K562 (cell line): ENCODE results near the gene ARHGAP42. TPM values are rescaled to one million over a fixed set of nuclear protein-coding genes. Genes with fewer than 3 reads are reported as not detected.

Experiments
- ATAC-seq: fragments of 200-7000 bp; cut with Tn5 transposase; 3 replicates; pipeline ENCODE4 v1.9.1; 2020; ENCODE audit warnings: moderate library complexity
- BruUV-seq: library from RNA; stranded (reverse); fragments of 400-500 nt; replicated peaks from 2 replicates; lab custom pipeline; 2021; lab: Mats Ljungman, UMichigan
- CTCF ChIA-PET: fragments of 300-600 bp; formaldehyde crosslinking; extraction: SDS; loops from one replicate; lab custom pipeline; 2021; ENCODE audit warnings: low intra/inter-chr PET ratio; lab: Yijun Ruan, JAX
- POLR2A ChIA-PET: fragments of 300-600, 350-650 bp; sonication (Branson Sonifier 250); formaldehyde crosslinking; extraction: SDS; loops from one replicate; lab custom pipeline; 2021; ENCODE audit warnings: antibody characterized with exemption, inconsistent platforms; lab: Yijun Ruan, JAX
- DNase-seq, 4 experiments: peaks; one replicate each; pipeline versions ENCODE4 v3.0.0 to v3.0.0-alpha.2; 2011 to 2018; ENCODE audit warnings: low spot score in 3 of 4, mixed read lengths in 3 of 4; ENCODE audit errors: extremely low read depth in 1 of 4
- FAIRE-seq: peaks from 2 replicates; lab custom pipeline; 2011; peaks lifted over from hg19 to GRCh38; lab: Jason Lieb, UNC
- H2AFZ ChIP-seq: 2 replicates; pipeline ENCODE4 v1.6.0; 2011; ENCODE audit warnings: low read depth, low read length, control low read depth, inconsistent platforms
- H3K27ac ChIP-seq: fragments of 200-600 bp; 3 replicates; pipeline ENCODE4 v1.8.0; 2011; ENCODE audit warnings: low read depth, mild to moderate bottlenecking, control low read depth, inconsistent platforms, low read length, moderate library complexity, mixed read lengths; ENCODE audit errors: extremely low read depth
- H3K27me3 ChIP-seq, 2 experiments: fragments of 300-600 bp in 1 of 2; 2 replicates in 1 of 2; 3 replicates in 1 of 2; pipeline versions ENCODE4 v1.6.0 to v1.8.0; 2011; ENCODE audit warnings: inconsistent platforms in 2 of 2, low read length in 2 of 2, mild to moderate bottlenecking in 1 of 2, mixed read lengths in 1 of 2, moderate library complexity in 1 of 2; ENCODE audit not compliant: control insufficient read depth in 2 of 2, insufficient read depth in 2 of 2
- H3K36me3 ChIP-seq: fragments of 300-600 bp; 3 replicates; pipeline ENCODE4 v1.8.0; 2011; ENCODE audit warnings: mild to moderate bottlenecking, low read length, inconsistent platforms; ENCODE audit not compliant: control insufficient read depth, insufficient read depth
- H3K4me1 ChIP-seq, 2 experiments: fragments of 200-600 bp in 1 of 2; replicated peaks in 1 of 2; 2 replicates in 1 of 2; 3 replicates in 1 of 2; pipeline versions ENCODE4 v1.5.1 to v1.8.0; 2011; ENCODE audit warnings: inconsistent platforms in 2 of 2, low read length in 2 of 2, mild to moderate bottlenecking in 1 of 2, mixed read lengths in 1 of 2, moderate library complexity in 1 of 2; ENCODE audit not compliant: control insufficient read depth in 2 of 2, insufficient read depth in 2 of 2
- H3K4me2 ChIP-seq: 2 replicates; pipeline ENCODE4 v1.6.1; 2011; ENCODE audit warnings: low read length, control low read depth, inconsistent platforms, mixed read lengths; ENCODE audit not compliant: insufficient read depth
- H3K4me3 ChIP-seq: fragments of 200-600 bp; sonication (generic), shearing (Covaris generic); 2 replicates; pipeline ENCODE4 v1.5.1; 2016; ENCODE audit warnings: control low read depth, inconsistent platforms
- H3K79me2 ChIP-seq: fragments of 200-600 bp; 3 replicates; pipeline ENCODE4 v1.8.0; 2011; ENCODE audit warnings: low read length, inconsistent platforms; ENCODE audit not compliant: control insufficient read depth, insufficient read depth
- H3K9ac ChIP-seq, 2 experiments: 2 replicates each; pipeline versions ENCODE4 v1.6.0 to v1.6.1; 2011; ENCODE audit warnings: low read depth in 2 of 2, low read length in 2 of 2, control low read depth in 1 of 2, inconsistent platforms in 1 of 2, mild to moderate bottlenecking in 1 of 2, mixed read lengths in 1 of 2; ENCODE audit not compliant: insufficient read depth in 1 of 2
- H3K9me1 ChIP-seq: one replicate; pipeline ENCODE4 v1.6.0; 2011; ENCODE audit warnings: inconsistent platforms, mild to moderate bottlenecking, low read length, moderate library complexity; ENCODE audit not compliant: control insufficient read depth, insufficient read depth
- H3K9me3 ChIP-seq: replicated peaks from 2 replicates; pipeline ENCODE4 v1.5.1; 2011; ENCODE audit warnings: low read depth, low read length, inconsistent platforms; ENCODE audit not compliant: control insufficient read depth, insufficient read depth
- H4K20me1 ChIP-seq: replicated peaks from 2 replicates; pipeline ENCODE4 v1.6.1; 2011; ENCODE audit warnings: low read length, inconsistent platforms, mixed read lengths; ENCODE audit not compliant: control insufficient read depth, insufficient read depth
- PREB ChIP-seq: sonication (generic); formaldehyde crosslinking; IDR thresholded peaks from 2 replicates; pipeline ENCODE4 v1.8.1; 2023; ENCODE audit warnings: mild to moderate bottlenecking, missing genetic modification reagents
- ZNF561 ChIP-seq: fragments of 450-650 bp; formaldehyde crosslinking; conservative IDR thresholded peaks from 2 replicates; pipeline ENCODE4 v1.4.0; 2020; ENCODE audit warnings: mild to moderate bottlenecking, moderate library complexity
- WGBS: fragments of 100-300 bp; shearing (Covaris generic); methylation state at CpG from one replicate; pipeline ENCODE4 v1.1.6; 2016; ENCODE audit warnings: low coverage, mixed read lengths; ENCODE audit not compliant: insufficient coverage; ENCODE audit errors: missing lambda C conversion rate; 5-methylcytosine and 5-hydroxymethylcytosine counted together
- in situ Hi-C: fragments of 300-500 bp; cut with MboI; formaldehyde crosslinking; loops from 4 replicates; pipeline ENCODE4 v1.15.0; 2018; ENCODE audit warnings: inconsistent platforms, mixed read lengths
- intact Hi-C: fragments of 100-400 bp; cut with micrococcal nuclease; formaldehyde crosslinking; loops from 2 replicates; pipeline ENCODE4 v1.14.2; 2022
- polyA plus RNA-seq, 8 experiments: library from polyadenylated mRNA; depleted of rRNA in 4 of 8; stranded (reverse) in 5 of 8; unstranded in 3 of 8; fragments of >200 nt; fragmentation: Nextera tagmentation in 2 of 8; fragmentation: Illumina TruSeq in 1 of 8; extraction: Ambion mirVana in 2 of 8; extraction: Trizol in 1 of 8; gene quantifications; 2 replicates each; pipeline versions ENCODE4 v1.2.1 to v1.2.3, GENCODE V29; 2011 to 2014; ENCODE audit warnings: inconsistent platforms in 1 of 8, missing spikeins in 1 of 8
- total RNA-seq, 7 experiments: library from RNA; depleted of rRNA in 6 of 7; stranded (reverse); fragments of >200 nt in 6 of 7; fragmentation: Illumina TruSeq in 2 of 7; extraction: Trizol in 2 of 7; gene quantifications; 2 replicates each; pipeline versions ENCODE4 v1.2.1 to v1.2.3, GENCODE V29; 2011 to 2021; ENCODE audit warnings: low replicate concordance in 1 of 7
- TF ChIP-seq, protein P1 (sequence below): IDR thresholded peaks from 3 replicates; pipeline ENCODE4 v1.6.1; 2011; ENCODE audit warnings: borderline replicate concordance, mild to moderate bottlenecking, moderate library complexity; ENCODE audit not compliant: insufficient read length; ENCODE audit errors: extremely low read depth

The ARHGAP42 gene
- total and polyA plus RNA-seq, 9 of the 15 experiments (the other 6 are each of a cell fraction or from before 2014, with no cell fraction given) = 0.95 to 6.1 (median 2.4) TPM

- BruUV-seq = no TSS peak
- Histone ChIP-seq H3K4me3 (no peak overlapping the region), H4K20me1 (no peaks in the 10 kb centered on the region), H3K79me2 (no peaks in the 10 kb centered on the region), H3K27me3 (no peaks in the 10 kb centered on the region), H3K4me2 (no peak overlapping the region), H3K36me3 (no peaks in the 10 kb centered on the region), H3K9me3 (no peaks in the 10 kb centered on the region), H3K9me1 (no peaks in the 10 kb centered on the region), H3K9ac (no peak overlapping the region), H3K4me1 (no peaks in the 10 kb centered on the region), H3K27ac (no peak overlapping the region), H2AFZ (no peak overlapping the region)
- FAIRE-seq (no peak), DNase-seq (no peak), ATAC-seq (no peak)
- no peak for TF ChIP-seq PREB
- TF ChIP-seq, protein P1, sequence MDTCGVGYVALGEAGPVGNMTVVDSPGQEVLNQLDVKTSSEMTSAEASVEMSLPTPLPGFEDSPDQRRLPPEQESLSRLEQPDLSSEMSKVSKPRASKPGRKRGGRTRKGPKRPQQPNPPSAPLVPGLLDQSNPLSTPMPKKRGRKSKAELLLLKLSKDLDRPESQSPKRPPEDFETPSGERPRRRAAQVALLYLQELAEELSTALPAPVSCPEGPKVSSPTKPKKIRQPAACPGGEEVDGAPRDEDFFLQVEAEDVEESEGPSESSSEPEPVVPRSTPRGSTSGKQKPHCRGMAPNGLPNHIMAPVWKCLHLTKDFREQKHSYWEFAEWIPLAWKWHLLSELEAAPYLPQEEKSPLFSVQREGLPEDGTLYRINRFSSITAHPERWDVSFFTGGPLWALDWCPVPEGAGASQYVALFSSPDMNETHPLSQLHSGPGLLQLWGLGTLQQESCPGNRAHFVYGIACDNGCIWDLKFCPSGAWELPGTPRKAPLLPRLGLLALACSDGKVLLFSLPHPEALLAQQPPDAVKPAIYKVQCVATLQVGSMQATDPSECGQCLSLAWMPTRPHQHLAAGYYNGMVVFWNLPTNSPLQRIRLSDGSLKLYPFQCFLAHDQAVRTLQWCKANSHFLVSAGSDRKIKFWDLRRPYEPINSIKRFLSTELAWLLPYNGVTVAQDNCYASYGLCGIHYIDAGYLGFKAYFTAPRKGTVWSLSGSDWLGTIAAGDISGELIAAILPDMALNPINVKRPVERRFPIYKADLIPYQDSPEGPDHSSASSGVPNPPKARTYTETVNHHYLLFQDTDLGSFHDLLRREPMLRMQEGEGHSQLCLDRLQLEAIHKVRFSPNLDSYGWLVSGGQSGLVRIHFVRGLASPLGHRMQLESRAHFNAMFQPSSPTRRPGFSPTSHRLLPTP = no peak
- TF ChIP-seq ZNF561 (CRISPR knock-in tag) = no peak
- 35% methylated on average over 5 of the region's 5 CpGs for WGBS
- intact Hi-C loops (no loop called here), in situ Hi-C loops (no loop called here)
- ChIA-PET POLR2A (interaction anchor here (0.7 kb wide), 1 partner anchor 14 kb away, joined by 3 read pairs; no protein-coding TSS in a partner anchor), CTCF (no interaction called here)
Observed at GRCh38 chr11:100703801-100704575, 16.9 kb downstream of the ARHGAP42 start.
